ENCODE results near the gene CGB5.
"Not testable (repeated sequence)": the region's sequence is repeated elsewhere in the genome, so short reads cannot be mapped to it uniquely, and the experiment has no call there.

CGB5 gene

DNA sequence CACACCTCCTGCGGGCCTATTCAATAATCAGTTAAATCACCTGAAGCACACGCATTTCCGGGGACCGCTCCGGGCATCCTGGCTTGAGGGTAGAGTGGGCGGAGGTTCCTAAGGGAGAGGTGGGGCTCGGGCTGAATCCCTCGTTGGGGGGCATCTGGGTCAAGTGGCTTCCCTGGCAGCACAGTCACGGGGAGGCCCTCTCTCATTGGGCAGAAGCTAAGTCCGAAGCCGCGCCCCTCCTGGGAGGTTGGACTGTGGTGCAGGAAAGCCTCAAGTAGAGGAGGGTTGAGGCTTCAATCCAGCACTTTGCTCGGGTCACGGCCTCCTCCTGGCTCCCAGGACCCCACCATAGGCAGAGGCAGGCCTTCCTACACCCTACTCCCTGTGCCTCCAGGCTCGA, at the start of gene CGB5:
CGB5 (plus strand) TSS at position 301 of the 400 bp plus-strand sequence. CDS start 362 bp downstream, outside the sequence.
- DNase-seq (ENCODE audit: low spot score); CTCF ChIA-PET; POLR2A ChIA-PET (ENCODE audit: low non-redundant PET); H3K27ac ChIP-seq: not testable (repeated sequence)

DNA sequence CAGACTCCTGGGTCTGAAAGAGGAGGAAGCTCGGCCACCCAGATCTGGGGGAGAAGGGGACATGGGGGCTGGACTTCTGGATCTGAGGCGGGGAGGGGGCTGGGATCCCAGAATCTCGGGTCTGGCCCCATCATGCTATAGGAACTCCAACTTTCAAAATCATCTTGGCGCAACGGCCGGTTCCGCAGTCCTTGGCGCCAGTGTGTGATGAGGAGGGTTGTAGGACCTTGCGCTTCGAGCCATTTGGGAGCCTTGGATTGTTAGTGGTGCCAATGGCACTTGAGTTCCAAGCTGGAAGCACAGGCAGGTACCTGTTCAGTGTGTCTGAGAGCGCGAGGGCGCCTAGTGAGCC, 49.6 kb upstream of the CGB5 start:
- ChIA-PET POLR2A (ENCODE audit: low non-redundant PET) (interaction anchor here (0.6 to 1.5 kb wide), 4 partner anchors 14 to 70 kb away, joined by 3 to 9 read pairs (median 4); partner anchors contain the start of genes CGB7 and NTF4), CTCF (interaction anchor here (0.6 to 1.6 kb wide), 2 partner anchors 13 to 94 kb away, joined by 3 to 4 read pairs; no protein-coding TSS in a partner anchor)
- TF ChIP-seq, protein P1, sequence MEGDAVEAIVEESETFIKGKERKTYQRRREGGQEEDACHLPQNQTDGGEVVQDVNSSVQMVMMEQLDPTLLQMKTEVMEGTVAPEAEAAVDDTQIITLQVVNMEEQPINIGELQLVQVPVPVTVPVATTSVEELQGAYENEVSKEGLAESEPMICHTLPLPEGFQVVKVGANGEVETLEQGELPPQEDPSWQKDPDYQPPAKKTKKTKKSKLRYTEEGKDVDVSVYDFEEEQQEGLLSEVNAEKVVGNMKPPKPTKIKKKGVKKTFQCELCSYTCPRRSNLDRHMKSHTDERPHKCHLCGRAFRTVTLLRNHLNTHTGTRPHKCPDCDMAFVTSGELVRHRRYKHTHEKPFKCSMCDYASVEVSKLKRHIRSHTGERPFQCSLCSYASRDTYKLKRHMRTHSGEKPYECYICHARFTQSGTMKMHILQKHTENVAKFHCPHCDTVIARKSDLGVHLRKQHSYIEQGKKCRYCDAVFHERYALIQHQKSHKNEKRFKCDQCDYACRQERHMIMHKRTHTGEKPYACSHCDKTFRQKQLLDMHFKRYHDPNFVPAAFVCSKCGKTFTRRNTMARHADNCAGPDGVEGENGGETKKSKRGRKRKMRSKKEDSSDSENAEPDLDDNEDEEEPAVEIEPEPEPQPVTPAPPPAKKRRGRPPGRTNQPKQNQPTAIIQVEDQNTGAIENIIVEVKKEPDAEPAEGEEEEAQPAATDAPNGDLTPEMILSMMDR (conservative IDR thresholded peaks at IDR 0.05; ENCODE audit: low read depth): no peak
- DNase-seq (ENCODE audit: low spot score): no peak
- peak overlapping the region; percentile 91 for H3K27ac ChIP-seq

DNA sequence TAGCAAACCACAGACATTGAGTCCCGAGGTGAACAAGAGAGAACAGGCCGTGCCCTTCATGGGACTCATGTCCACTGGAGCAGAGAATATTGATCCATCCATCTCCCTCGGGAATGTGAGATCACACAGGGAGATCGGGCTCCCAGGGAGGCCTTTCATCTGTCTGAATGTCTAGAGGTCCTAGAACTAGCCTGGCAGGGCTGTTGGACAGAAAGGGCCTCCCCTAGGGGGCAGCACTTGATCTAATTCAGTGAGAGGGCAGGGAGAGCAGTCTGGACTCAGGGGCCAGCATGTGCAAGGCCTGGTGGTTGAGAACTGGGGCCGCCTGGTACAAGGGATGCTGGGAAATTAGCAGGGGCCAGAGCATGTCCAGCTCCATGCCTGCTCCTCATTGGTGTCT, 45.7 kb upstream of the CGB5 start:
- H3K27ac ChIP-seq: peak overlapping the region; percentile 42
- DNase-seq (ENCODE audit: low spot score): no peak
- POLR2A ChIA-PET (ENCODE audit: low non-redundant PET): no interaction called here
- TF ChIP-seq, protein P1 (conservative IDR thresholded peaks at IDR 0.05; ENCODE audit: low read depth): 0 out of 2 replicates have a peak, but pooled peaks have one; percentile 38
- CTCF ChIA-PET: interaction anchor here (0.6 to 0.8 kb wide), 4 partner anchors 11 to 296 kb away, joined by 3 to 4 read pairs (median 3); no protein-coding TSS in a partner anchor

DNA sequence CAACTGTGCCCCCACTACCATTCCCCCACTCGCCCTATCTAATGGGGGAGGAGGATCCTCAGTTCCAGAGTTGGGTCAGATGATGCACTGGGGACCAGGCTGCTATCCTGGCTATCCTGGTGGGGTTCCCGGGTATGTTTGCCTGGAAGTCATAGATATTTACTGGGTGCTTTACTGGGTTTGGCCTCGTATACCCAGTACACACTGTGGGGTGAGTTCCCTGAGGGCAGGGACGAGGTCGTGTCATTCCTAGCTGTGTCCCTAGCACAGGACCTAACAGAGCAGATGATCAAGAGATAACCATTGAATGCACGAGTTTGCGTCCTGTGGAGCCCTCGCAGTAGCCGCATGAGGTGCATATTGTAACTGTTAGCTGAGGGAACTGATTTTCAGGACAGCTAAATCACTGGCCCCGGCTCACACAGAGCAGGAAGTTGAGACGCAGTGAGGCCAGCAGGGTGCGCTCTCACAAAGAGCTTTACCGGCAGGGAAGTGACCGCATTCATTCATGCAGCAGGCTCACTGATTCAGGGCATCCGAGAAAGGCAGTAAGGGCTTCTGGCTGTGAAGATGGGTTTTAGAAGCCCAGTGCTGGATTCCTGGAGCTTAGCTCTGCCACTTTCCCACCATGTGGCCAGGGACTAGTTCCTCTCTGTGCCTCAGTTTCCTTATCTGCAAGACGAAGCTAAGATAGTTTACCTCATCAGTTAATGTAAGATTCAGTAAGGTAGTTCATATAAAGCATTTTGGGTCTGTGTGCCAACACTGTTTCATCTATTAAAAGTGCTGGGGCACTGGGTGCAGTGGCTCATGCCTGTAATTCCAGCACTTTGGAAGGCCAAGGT, 43.9 kb upstream of the CGB5 start:
- CTCF ChIA-PET: interaction anchor here (0.5 to 1.7 kb wide), 6 partner anchors 8 to 234 kb away, joined by 3 to 10 read pairs (median 3); no protein-coding TSS in a partner anchor

DNA sequence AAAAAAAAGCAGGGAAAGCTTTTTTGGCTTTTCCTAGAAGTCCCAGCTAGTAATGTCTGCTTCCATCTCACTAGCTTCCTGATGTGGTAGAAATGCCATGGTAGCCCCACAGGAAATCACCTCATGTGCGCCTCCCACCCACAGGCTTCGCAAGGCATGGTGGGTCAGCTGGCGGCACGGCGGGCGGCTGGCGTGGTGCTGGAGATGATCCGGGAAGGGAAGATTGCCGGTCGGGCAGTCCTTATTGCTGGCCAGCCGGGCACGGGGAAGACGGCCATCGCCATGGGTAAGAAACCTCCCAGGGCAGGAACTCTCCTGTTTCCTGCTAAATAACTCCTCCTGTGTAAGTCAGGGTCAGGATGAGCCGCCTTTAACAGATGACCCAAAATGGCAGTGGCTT, 39.5 kb upstream of the CGB5 start:
- H3K27ac ChIP-seq: no peak overlapping the region
- ChIA-PET POLR2A (ENCODE audit: low non-redundant PET) (no interaction called here), CTCF (no interaction called here)
- no peak for DNase-seq (ENCODE audit: low spot score)
- TF ChIP-seq, protein P1 (conservative IDR thresholded peaks at IDR 0.05; ENCODE audit: low read depth): no peak

More for the DNA sequence above, 43.9 kb upstream of the CGB5 start:
- POLR2A ChIA-PET (ENCODE audit: low non-redundant PET): interaction anchor here (0.6 kb wide), 1 partner anchor 637 kb away, joined by 3 read pairs; no protein-coding TSS in a partner anchor
- H3K27ac ChIP-seq: peak overlapping the region; percentile 42
- DNase-seq (ENCODE audit: low spot score): no peak
- TF ChIP-seq, protein P1 (conservative IDR thresholded peaks at IDR 0.05; ENCODE audit: low read depth): peak; percentile 65

DNA sequence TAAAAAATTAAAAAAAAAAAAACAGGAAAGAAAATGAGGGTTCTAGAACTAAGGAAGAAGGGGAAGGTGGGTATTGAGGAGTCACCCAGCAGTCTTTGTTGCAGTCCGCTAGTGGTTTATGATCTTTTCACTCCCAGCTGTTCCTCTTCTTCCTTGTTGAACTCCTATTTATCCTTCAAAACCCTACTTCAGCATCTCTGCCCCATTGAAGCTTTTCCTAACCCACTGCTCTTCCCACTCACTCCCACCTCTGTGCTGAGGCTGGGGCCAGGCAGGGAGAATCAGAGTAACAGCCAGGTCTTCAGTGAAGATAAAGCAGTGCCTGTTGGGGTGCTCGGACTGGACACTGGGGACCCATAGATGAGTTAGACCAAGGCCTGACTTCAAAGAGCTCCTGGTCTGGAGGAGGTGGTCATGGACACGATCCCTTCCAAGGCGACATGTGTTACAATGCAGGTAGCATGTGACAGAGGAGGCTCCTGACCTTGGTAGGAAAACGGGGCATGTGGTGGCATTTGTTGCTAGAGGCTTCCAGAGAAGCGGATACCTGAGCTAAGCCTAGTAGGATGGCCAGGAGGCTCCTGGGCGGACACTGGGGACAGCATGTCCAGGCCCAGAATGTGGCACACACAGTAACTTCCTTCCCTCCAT, 38.6 kb upstream of the CGB5 start:
- CTCF ChIA-PET: no interaction called here
- TF ChIP-seq, protein P1 (conservative IDR thresholded peaks at IDR 0.05; ENCODE audit: low read depth): no peak
- POLR2A ChIA-PET (ENCODE audit: low non-redundant PET): no interaction called here
- peak overlapping the region; percentile 12; the same call in 1 of the 2 replicates for H3K27ac ChIP-seq
- DNase-seq (ENCODE audit: low spot score): no peak
